Measurements from ENCODE around the gene DYNC1I1. TPM values are rescaled to one million over a fixed set of nuclear protein-coding genes. Genes with fewer than 3 reads are reported as not detected.

The DYNC1I1 gene
- total and polyA plus RNA-seq, 2 of the 4 experiments (the other 2 are of a cell fraction) = under 0.01 to 0.15 TPM

GRCh38 chr7:95910341-95910740 is 138.0 kb downstream of the DYNC1I1 start:
- Histone ChIP-seq H3K79me1 (ENCODE audit: low read depth in 1 of 2, low read length in 2 of 2) (no peaks in the 10 kb centered on the region), H3K9ac (ENCODE audit: low read depth, low read length) (no peak overlapping the region), H2AK9ac (replicated peaks; ENCODE audit: low read depth, low read length, poor library complexity) (no peak overlapping the region), H3K4ac (ENCODE audit: low read depth, low read length) (no peak overlapping the region), H3K4me3 (ENCODE audit: insufficient read depth, low read depth, low read length) (no peak overlapping the region), H2BK20ac (ENCODE audit: low read depth, low read length) (no peak overlapping the region), H3K9me1 (ENCODE audit: insufficient read depth, low read length) (no peaks in the 10 kb centered on the region), H3K4me2 (ENCODE audit: low read depth, low read length) (no peak overlapping the region), H3K23ac (ENCODE audit: low read depth, low read length) (no peak overlapping the region), H3K14ac (replicated peaks; ENCODE audit: low read depth, low read length) (no peak overlapping the region), H3K36me3 (ENCODE audit: control insufficient read depth, insufficient read depth, low read length) (no peaks in the 10 kb centered on the region), H3K4me1 (ENCODE audit: control insufficient read depth, insufficient read depth, low read length) (no peaks in the 10 kb centered on the region), H2BK5ac (ENCODE audit: low read depth, low read length, poor library complexity, severe bottlenecking) (no peak overlapping the region), H2AFZ (replicated peaks; ENCODE audit: low read length, poor library complexity) (no peak overlapping the region), H2AK5ac (ENCODE audit: low read depth, low read length) (no peak overlapping the region), H3K56ac (ENCODE audit: extremely low read depth, insufficient read depth, low read length) (no peak overlapping the region), H3K27ac (ENCODE audit: insufficient read depth, low read length) (no peak overlapping the region), H4K20me1 (ENCODE audit: insufficient read depth, low read length) (no peaks in the 10 kb centered on the region), H2BK120ac (ENCODE audit: low read depth, low read length) (no peak overlapping the region), H3K27me3 (ENCODE audit: control insufficient read depth, insufficient read depth, low read length) (no peaks in the 10 kb centered on the region), H4K91ac (ENCODE audit: insufficient read depth, low read depth, low read length) (no peak overlapping the region), H3K18ac (ENCODE audit: low read depth, low read length) (no peak overlapping the region), H4K8ac (ENCODE audit: low read depth in 2 of 2, low read length in 2 of 2) (no peak overlapping the region), H4K5ac (ENCODE audit: low read depth, low read length) (no peak overlapping the region), H3K9me3 (ENCODE audit: control insufficient read depth, insufficient read depth, low read length) (no peaks in the 10 kb centered on the region), H2BK15ac (ENCODE audit: low read depth, low read length) (no peak overlapping the region)
- in situ Hi-C loops (cut with MboI; ENCODE audit: low sequenced_read_pairs) = loop anchor here (10.0 to 25.0 kb wide), 2 partner anchors 1154 to 1927 kb away; no protein-coding TSS in a partner anchor
- DNase-seq (no peak), ATAC-seq (ENCODE audit: low read depth) (no peak)
- BruUV-seq (replicated peaks) = no TSS peak
- ChIA-PET CTCF (no interaction called here), POLR2A (ENCODE audit: unreplicated experiment) (no interaction called here)
- intact Hi-C loops (cut with micrococcal nuclease) = no loop called here
- dilution Hi-C loops (cut with HindIII; ENCODE audit: low sequenced_read_pairs, unreplicated experiment) = no loop called here
- TF ChIP-seq CEBPB (IDR thresholded peaks at IDR 0.05; ENCODE audit: low read depth, low read length) = no peak
- no peak for TF ChIP-seq RAD21 (IDR thresholded peaks at IDR 0.05; ENCODE audit: low read length)
- TF ChIP-seq CTCF (conservative IDR thresholded peaks at IDR 0.05; ENCODE audit: low read depth, low read length) = no peak
- no peak for TF ChIP-seq RCOR1 (IDR thresholded peaks at IDR 0.05; ENCODE audit: insufficient replicate concordance, low read length)
- no peak for TF ChIP-seq MAFK (IDR thresholded peaks at IDR 0.05; ENCODE audit: low read depth, low read length)
- TF ChIP-seq, protein P1, sequence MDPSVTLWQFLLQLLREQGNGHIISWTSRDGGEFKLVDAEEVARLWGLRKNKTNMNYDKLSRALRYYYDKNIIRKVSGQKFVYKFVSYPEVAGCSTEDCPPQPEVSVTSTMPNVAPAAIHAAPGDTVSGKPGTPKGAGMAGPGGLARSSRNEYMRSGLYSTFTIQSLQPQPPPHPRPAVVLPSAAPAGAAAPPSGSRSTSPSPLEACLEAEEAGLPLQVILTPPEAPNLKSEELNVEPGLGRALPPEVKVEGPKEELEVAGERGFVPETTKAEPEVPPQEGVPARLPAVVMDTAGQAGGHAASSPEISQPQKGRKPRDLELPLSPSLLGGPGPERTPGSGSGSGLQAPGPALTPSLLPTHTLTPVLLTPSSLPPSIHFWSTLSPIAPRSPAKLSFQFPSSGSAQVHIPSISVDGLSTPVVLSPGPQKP (IDR thresholded peaks at IDR 0.05; ENCODE audit: borderline replicate concordance, low read depth, low read length) = no peak
- no peak for TF ChIP-seq BHLHE40 (IDR thresholded peaks at IDR 0.05; ENCODE audit: low read depth, low read length)
- no peak for TF ChIP-seq NFE2L2 (IDR thresholded peaks at IDR 0.05; ENCODE audit: low read depth, low read length)
